GM11168 (cell line): ENCODE measurements around the gene ZNF511.

Experiments
- in situ Hi-C: fragments of 300-500 bp; cut with MboI; formaldehyde crosslinking; loops from one replicate; pipeline ENCODE4 v1.12.0; 2022; ENCODE audit warnings: low sequenced_read_pairs; ENCODE audit not compliant: unreplicated experiment

Gene ZNF511

DNA sequence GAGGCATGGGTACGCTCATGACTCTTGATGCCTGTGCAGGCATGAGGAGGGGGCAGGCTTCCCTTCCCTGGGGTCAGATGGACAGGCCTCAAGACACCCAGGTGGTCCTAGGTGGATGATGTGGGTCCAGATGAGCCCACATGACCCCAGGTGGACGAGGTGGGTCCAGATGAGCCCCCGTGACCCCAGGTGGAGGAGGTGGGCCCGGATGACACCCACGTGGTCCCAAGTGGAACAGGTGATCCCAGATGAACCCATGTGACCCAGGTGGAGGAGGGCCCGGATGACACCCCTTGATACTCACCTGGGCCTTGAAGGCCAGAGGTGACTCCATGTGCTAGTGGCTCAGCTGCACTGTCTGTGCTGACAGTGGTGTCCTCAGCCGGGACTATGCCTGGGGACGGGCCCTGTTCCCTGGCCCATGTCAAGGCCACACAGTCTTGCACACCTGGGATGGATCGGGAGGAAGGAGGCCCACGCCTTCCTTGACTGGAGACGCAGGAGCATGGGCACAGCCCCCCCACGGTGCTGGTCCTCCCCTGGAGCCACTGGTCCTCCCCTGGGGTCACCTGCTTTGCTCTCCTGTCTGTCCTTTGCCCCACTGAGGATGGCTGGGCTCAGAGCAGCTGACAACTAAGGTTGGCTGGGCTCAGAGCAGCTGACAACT lies 41.7 kb downstream of the ZNF511 start:
- in situ Hi-C loops = no loop called here

DNA sequence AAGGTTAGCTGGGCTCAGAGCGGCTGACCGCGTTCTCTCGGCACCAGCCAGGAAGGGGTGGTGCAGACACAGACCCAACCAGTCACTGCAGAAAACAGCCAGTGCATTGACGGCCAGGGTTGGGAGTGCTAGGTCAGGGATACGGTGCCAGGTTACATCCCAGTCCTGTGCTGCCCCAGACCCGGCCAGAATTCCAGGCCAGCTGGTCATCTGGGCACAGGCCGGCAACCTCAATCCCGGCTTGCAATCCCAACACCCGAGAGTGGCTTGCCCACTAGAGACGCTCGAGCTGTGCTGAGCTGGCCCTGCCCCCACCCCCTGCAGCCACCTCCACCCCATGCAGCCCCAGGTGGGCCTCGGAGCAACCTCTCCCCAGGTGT lies 42.2 kb downstream of the ZNF511 start:
- in situ Hi-C loops = no loop called here

DNA sequence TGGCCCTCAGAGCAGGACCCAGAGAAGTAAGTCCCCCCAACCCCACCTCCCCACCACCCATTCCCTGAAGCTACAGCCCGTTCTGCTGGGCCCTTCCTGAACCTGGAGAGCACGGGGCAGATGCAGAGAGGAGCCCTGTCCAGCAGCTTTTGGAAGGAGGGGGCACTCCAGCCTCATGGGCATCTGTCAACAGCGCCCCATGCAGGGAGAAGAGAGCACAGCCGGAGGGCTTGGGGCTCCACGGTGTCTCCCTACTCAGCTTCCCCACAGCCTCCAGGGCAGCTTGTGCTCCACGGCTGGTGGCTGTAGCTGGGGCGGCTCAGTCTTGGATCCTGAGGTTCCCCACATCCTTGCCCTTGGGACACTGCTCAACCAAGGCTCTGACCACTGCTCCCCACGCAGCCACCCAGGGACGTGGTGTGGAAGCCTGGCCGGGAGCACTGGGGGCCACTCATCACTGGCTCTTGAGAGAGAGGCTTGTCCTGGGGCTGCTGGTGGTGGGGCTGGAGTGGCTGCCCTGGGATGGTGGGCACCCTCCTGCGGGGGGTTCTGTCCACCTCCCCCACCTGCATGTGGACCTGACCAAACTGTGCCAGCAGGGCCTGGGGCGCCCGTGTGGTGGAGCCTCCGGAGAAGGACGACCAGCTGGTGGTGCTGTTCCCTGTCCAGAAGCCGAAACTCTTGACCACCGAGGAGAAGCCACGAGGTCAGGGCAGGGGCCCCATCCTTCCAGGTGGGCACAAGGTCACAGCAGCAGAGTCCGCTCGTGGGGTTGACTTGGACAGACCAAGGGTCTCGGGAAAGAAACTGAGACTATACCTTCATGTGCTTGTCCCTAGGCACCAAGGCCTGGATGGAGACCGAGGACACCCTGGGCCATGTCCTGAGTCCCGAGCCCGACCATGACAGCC lies 42.9 kb downstream of the ZNF511 start:
- in situ Hi-C loops = no loop called here

DNA sequence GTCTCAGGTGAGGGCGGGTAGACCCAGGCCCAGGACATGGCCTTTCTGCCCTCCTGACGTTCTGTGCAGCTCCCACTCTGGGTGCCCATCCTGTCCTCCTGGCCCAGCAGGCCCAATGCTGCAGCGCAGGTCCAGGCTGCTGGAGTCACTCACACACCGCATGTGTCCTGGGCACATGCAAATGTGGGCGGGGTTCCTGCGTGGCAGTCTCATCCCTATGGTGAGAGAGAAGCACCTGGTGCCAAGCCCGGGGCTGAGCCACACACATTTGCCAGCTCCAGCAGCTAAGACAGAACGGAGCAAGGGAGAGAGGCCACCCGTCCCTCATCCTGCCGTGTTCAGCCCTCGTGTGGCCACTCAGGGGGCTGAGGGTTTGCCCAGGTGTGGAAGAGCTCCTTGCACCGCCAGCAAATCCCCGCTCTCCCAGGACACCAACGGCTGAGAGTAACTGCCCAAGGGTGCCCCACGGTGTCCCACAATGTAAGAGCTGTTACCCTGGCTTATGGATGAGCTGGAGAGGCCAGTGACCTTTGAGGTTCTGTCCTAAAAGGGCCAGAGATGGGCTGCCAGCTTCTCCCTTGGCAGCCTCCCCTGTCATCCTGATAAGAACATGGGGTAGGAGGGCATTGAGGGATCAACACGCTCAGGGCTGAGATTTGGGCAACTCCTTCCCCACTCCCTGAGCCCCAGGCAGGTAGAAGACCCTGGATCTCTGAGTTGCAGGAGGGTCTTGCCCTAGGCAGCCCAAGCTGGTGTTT lies 44.7 kb downstream of the ZNF511 start:
- in situ Hi-C loops = no loop called here

DNA sequence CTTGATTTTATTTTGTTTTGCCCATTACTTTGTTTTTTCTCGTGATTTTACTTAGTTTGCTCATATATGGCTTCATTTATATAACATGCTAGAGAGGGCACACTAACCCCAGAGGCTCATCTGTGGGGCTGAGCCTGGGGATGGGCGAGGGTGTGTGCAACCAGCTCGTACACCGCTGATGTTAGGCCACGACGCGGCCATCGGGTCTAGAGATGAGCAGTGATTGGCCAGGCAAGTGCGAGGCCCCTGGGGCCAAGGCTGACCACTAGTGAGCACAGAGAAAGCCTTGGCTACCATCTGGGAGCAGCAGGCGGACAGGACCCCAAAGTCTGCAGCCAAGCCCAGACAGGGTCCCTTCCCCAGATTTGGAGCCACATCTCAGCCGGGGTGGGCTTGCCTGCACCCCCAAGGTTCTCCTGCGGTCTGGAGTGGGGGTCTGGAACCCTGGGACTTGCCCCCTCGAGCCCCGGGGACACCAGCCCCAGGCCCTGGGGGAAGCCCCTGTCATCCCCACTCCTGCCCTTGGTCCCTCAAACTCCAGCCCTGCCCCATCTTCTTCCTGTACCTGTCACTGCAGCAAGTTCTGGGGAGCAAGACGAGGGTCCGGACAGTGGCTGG lies 45.4 kb downstream of the ZNF511 start:
- in situ Hi-C loops = no loop called here

DNA sequence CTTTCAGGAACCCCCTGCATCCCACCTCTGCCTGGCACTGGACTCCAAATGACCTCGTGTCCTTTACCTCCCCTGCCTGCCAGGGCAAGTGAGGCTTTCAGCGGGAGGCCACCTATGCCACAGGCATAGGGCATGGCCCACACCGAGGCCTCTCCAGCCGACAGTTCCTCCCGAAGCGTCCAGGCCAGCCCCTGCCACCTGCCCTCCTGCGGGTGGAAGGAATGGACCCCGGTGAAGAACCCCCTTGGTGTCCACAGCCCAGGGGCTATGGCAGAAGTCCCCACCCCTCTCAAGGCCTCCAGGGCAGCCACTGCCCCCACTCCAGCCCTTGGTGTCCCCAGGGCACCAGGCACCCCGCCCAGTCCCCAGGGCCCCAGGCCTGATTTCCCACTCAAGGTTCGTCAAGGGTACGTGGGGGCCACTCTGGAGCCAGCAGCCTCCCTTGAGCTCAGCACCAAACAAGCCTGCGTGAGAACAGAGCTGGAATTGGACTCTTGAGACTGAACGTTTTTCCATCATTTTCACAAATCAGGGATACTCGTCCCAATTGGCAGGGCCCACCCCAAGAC lies 46.0 kb downstream of the ZNF511 start:
- in situ Hi-C loops = no loop called here

DNA sequence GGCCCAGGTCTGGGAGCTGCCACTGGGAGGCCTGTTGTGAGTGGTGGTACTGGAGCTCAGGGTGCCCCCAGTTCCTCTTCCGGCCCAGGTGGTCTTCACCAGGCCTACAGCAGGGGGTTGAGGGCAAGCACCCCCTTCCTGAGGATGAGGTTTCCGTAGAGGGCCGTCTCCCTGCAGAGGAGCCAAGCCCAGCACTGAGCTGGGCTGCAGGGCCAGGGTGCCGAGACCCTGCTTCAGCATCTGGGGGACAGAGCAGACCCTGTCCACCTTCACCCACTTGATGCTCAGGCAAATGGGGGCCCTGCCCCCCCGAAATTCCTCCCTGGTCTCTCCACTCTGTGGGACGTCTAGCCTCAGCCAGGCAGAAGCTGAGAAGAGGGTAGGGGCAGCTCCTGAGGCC lies 46.6 kb downstream of the ZNF511 start:
- in situ Hi-C loops = no loop called here

DNA sequence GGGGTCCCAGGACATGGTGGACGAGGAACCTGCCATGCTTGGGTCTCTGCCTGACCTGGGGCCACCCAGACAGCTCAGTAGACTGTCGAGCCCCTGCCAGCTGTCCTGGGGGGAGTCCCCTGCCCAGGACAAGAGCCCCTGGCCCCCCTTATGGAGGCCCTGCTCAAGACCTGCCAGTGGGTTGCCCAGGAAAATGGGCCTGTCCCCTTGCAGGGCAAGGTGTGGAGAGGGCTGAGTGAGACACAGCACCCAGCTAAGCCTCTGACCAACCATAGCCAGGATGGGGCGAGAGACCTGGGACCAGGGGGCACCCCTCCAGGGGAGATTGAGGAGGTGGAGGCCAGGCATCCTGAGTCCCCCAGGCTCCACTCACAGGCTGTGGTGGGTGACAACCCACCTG lies 47.3 kb downstream of the ZNF511 start:
- in situ Hi-C loops = no loop called here

DNA sequence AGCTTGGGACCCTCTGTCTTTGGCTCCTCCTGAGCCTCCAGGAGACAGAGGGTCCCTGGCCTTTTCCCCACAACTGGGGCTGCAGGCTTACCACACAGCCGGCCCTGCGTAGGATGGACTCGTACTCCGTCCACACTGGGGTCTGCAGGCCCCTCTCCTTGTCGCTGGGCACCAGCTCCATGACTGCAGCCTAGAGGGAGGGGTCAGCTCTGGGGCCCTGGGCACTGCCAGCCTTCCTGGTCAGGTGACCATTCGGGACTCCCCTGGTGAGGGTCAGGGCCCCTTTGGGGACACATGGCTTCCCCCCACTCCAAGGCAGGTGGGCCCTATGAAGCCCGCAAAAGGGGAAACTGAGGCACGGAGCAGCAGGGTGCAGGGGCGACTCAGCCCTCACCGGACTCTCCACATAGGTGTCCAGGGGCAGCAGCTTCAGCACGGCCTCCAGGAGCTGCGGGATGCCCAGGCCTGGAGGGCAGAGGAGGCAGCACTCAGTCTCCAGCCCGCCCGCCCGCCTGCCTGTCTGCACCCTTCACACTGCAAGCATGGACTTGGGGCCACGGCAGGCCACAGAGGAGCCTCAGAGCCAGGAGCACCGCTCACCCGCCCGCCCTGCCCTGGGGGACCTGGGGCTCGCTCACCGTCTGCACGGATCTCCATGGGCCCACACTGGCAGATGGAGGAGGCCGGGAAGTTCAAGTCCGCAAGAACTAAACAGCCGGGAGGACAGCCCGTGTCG lies 48.0 kb downstream of the ZNF511 start:
- in situ Hi-C loops = no loop called here

DNA sequence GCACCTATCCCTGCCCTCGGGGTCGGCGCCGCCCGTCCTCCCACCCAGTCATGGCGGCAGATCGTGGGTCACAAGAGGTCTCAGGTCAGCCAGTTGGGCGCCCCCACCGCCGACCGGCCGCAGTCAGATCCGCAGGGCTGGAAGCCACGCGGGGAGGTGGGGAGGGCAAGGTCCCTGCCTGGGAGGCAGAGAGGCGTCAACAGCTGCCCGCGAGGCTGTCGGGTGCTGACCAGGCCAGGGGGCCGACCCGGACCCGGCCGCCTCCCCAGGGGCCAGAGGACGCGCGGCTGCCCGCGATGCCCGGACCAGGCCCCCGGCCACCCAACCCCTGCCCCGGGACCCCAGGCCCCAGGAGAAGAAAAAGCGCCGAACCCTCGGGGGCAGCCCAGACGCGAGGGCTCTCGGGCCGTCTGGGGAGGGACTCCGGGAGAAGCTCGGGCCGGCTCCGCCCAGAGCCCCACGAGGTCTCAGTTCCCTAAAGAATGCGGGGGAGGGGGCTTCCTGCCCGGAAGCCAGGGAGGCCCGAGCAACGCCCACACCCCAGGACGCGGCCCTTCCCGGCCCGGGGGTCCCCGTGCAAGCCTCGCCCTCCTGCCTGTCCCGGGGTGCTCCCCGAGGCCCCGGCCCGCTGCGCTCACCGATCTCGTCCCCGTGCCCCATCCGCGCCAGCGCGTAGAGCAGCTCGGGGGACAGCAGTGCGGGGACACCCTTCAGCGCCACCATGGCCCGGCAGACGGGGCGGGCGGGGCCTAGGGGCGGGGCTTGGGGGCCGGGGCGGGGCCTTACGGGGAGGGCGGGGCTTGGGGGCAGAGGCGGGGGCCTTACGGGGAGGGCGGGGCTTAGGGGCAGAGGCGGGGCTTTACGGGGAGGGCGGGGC lies 48.8 kb downstream of the ZNF511 start, which contains the start of gene FUOM:
Gene FUOM (minus strand): TSS at position 735 of the 877 bp plus-strand sequence. CDS start 12 bp downstream, at position 723.
- in situ Hi-C loops = no loop called here

DNA sequence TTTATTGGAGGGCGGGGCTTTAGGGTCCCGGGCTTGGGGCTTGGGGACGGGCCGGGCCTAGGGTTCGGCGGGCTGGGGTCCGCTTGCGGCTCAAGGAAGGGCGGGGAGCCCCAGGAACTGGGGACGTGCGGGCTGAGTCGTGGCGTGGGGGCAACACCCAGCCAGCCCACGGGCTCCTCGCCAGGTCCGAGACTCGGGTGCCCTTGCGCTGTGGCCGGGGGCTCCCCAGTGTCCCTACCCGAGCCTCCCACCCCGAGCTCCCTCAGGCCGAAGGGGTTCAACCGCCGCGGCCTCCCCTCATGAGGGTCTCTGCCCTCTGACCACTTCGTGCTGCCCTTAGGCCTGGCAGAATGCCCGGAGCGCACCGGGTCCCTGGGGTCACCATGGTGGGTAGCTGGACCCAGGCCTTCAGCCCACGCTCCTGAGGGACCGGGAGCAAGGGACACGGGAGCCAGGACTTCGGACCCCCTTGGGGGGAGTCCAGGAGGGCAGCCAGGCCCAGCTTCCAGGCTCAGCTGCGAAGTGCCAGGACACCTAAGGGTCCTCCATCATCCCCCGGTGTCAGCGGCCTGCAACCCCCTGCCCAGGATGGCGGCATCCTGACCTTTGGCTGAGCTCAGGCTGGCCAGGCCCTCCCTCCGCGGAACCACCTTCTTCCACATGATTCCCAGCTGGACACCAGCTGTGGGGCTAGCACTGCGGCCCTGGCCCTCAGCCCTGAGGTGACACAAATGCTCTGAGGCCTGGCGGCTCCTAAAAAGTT lies 49.6 kb downstream of the ZNF511 start:
- in situ Hi-C loops = no loop called here

DNA sequence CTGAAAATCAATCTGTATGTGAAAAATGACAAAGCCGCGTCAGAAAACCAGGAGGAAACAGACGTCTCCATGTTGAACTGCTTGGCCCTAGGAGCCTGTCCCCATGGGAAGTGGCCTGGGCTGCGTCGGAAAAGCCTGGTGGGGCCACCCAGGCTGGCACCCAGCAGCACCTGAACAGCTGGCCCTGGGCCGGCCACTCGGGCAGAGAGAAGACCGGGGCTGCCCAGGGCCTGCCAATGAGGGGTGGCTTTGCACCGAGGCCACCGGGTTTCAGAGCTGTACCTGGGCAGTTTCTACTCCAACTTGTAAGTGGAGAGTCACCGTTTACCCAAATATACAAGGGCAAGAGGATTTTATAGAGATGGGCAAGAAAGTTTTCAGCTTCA lies 50.2 kb downstream of the ZNF511 start:
- in situ Hi-C loops = no loop called here

DNA sequence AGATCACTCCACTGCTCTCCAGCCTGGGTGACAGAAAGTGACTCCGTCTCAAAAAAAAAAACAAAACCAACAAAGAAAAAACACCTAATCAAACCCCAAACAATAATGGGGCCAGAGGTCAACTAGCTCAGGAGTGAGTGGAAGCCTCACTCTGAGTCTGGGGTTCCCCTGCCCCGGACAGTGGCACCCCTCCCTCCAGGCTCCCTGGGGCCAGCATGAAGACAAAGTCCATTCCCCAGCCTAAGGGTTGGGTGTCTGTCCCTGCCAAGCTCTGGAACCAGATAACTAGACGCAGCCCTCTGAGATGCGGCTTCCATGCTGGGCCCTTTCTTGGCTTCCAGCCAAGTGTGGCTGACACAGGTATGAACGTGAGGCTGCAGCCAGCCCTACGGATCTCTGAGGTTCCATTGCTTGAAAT lies 50.8 kb downstream of the ZNF511 start:
- in situ Hi-C loops = no loop called here

DNA sequence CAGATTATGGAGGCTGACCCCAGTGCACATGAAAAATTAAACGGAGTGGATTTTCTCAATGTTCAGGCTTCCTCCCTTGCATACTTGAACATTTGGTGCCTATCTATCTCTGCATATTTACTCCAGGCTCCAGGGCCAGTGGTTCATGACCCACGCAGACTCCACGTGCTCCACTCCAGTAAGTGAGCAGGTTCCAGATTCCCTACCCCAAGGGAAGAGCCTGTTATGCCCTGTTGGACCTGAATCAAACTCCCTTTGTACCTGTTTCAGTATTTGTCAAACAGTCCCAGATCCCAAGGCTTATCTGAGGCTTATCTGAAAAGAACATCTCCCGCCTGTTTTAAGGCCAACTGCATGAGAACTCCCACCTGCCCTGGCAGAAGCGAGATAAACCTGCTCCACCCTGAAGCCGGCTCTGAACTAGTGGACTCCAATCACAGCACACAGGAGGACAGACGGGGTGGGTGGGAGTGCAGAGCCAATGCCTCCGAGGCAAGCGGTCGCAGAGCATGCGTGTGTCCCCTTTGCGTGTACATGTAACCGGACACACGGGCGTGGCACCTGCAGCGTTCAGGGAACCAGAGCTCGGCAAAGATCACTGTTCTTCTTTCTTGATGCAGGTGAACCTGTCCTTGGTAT lies 51.4 kb downstream of the ZNF511 start:
- in situ Hi-C loops = no loop called here

DNA sequence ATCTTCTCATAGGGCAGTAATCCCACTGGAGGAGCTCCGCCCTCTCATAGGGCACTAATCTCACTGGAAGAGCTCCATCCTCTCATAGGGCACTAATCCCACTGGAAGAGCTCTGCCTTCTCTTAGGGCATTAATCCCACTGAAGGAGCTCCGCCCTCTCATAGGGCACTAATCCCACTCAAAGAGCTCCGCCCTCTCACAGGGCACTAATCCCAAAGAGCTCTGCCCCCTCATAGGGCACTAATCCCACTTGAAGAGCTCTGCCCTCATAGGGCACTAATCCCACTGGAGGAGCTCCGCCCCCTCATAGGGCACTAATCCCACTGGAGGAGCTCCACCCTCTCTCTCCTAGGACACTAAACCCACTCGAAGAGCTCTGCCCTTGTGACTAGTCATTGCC lies 52.5 kb downstream of the ZNF511 start:
- in situ Hi-C loops = no loop called here

DNA sequence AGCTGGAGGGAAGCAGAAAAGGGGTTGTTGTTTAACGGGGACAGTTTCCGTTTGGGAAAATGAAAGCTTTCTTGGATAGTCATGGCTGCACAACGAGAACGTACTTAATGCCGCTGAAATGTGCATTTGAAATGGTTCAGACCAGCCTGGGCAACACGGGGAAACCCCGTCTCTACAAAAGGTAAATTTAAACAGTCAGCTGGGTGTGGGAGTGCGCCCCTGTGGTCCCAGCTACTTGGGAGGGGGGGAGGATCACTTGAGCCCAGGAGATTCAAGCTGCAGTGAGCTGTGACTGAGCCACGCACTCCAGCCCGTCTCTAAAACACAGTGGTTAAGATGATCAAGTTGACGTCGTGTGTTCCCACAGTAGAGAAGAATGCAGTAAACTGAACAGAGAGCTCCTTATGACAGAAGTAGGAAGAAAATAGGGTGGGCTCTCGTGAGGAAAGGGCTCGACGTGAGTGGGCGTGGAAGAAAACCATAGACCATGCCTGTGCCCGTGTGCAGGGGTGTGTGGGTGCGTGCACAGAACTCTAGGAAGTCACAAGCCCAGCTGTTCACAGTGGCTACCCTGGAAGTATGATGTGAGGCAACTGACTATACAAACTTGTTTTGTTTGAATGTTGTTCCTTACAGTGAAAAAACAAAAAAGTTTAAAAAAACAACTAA lies 53.2 kb downstream of the ZNF511 start:
- in situ Hi-C loops = no loop called here
